Measurements from ENCODE around the gene CELA2B. TPM values are rescaled to one million over a fixed set of nuclear protein-coding genes. Genes with fewer than 3 reads are reported as not detected.

Gene CELA2B
- total and polyA plus RNA-seq, 10 of the 15 experiments (the other 5 are each of a cell fraction or from before 2014, with no cell fraction given), result not detected

DNA sequence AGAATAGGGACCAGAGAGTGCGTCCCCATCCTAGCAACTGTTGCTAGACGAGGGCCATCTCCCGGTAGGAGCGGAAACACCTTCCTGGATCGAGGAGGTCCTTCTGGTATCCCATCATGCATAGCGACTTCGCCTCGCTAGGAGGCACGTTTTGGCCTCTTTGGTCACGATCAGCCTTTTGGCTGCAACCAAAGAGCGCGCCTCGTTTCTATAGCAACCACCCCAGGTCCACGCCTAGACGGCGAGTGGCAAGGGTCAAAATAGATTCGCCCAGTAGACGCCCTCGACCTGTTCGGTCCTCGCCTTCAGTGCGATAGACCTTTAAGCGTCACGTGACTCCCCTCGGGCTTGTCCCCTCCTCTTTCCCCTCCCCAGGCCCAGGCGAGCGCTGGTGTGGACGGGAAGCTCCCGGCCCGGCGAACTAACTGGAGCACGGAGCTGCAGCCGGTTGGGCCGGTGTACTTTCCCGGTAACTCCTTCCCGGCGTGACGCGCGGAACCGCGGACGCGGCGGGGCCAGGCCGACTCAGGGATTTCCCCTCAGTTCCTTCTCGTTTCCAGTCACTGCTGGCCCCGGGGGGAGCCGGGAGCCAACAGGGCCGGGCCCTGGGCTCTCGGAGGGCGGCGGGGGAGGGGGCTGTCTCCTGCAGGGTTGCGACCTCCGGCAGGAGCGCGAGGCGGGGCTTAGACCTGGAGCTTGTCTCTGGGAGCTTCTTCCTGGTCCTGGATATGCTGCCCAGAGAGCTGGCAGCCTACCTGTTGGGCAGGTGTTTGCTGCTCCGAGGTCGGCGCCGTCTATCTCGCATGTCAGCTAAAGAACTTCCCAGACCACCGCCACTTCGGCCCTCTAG lies 50.8 kb downstream of the CELA2B start, which contains the start of gene DNAJC16:
TSS of gene DNAJC16 (plus strand) at position 359 of the 850 bp plus-strand sequence. CDS start 2,258 bp downstream, outside the sequence.
- FAIRE-seq (peak; percentile 100), DNase-seq (ENCODE audit: low read depth, low spot score) (peak; percentile 100), ATAC-seq (peak; percentile 70)
- H3K4me2 ChIP-seq (ENCODE audit: control insufficient read depth, insufficient read depth), result peak within 1 kb of the TSS; percentile 98
- intact Hi-C loops (cut with micrococcal nuclease; ENCODE audit: unreplicated experiment), result loop anchor here (2.0 to 10.0 kb wide), 3 partner anchors 90 to 448 kb away; partner anchors contain the start of genes DDI2, SPEN and ZBTB17
- H4K20me1 ChIP-seq (ENCODE audit: control insufficient read depth, insufficient read depth), result no peaks in the 10 kb centered on the region
- ChIA-PET POLR2A (interaction anchor here (0.5 to 1.9 kb wide), 8 partner anchors 9 to 178 kb away, joined by 3 to 10 read pairs (median 4); partner anchors contain the start of gene DDI2), SMC1A (ENCODE audit: uncharacterized antibody, unreplicated experiment) (interaction anchor here (0.7 to 1.8 kb wide), 4 partner anchors 15 to 100 kb away, joined by 3 to 8 read pairs (median 6); no protein-coding TSS in a partner anchor), RAD21 (ENCODE audit: unreplicated experiment) (interaction anchor here (0.6 to 1.9 kb wide), 8 partner anchors 11 to 317 kb away, joined by 3 to 5 read pairs (median 3); partner anchors contain the start of gene DDI2), CTCF (interaction anchor here (0.5 to 1.4 kb wide), 6 partner anchors 8 to 678 kb away, joined by 3 to 4 read pairs (median 3); no protein-coding TSS in a partner anchor)
- peak within 1 kb of the TSS; percentile 82 for H3K9ac ChIP-seq (ENCODE audit: control insufficient read depth, insufficient read depth, low read length)
- H3K9me3 ChIP-seq (replicated peaks; ENCODE audit: control insufficient read depth, insufficient read depth, low read length), result no peaks in the 10 kb centered on the region
- peak within 1 kb of the TSS; percentile 93 for H3K4me3 ChIP-seq
- H3K4me1 ChIP-seq (ENCODE audit: control insufficient read depth, insufficient read depth, low read length), result peaks cover 9% of the 10 kb centered on the region; the same call in 1 of the 2 replicates
- under 1% methylated on average over 64 of the region's 65 CpGs for WGBS (ENCODE audit: insufficient coverage, insufficient replicate concordance, low lambda C conversion rate, missing lambda C conversion rate)
- H3K79me2 ChIP-seq (ENCODE audit: control insufficient read depth, insufficient read depth, low read length), result peaks cover 13% of the 10 kb centered on the region
- no peaks in the 10 kb centered on the region; a peak in 1 of 4 replicates for H3K36me3 ChIP-seq (ENCODE audit: control insufficient read depth in 2 of 2, insufficient read depth in 2 of 2, low read length in 1 of 2)
- no TSS peak for BruUV-seq (replicated peaks)
- peak within 1 kb of the TSS; percentile 93 for H2AFZ ChIP-seq (ENCODE audit: control insufficient read depth, low read depth, low read length)
- no peaks in the 10 kb centered on the region for H3K27me3 ChIP-seq (replicated peaks in 1 of 2; ENCODE audit: control insufficient read depth in 2 of 2, insufficient read depth in 2 of 2, low read length in 1 of 2)
- H3K27ac ChIP-seq (ENCODE audit: control insufficient read depth, insufficient read depth), result peak within 1 kb of the TSS; percentile 65
- in situ Hi-C loops (cut with MboI), result no loop called here
- TF ChIP-seq ZSCAN29 (IDR thresholded peaks at IDR 0.05), result no peak
- TF ChIP-seq SMAD5 (IDR thresholded peaks at IDR 0.05; ENCODE audit: low read depth), result 0 out of 2 replicates have a peak, but pooled peaks have one; percentile 52
- TF ChIP-seq GATAD2B (conservative IDR thresholded peaks at IDR 0.05; ENCODE audit: low read depth), result peak; percentile 82
- TF ChIP-seq RAD21 (IDR thresholded peaks at IDR 0.05; ENCODE audit: insufficient read depth, low read depth, low read length), result no peak
- TF ChIP-seq, protein P1, sequence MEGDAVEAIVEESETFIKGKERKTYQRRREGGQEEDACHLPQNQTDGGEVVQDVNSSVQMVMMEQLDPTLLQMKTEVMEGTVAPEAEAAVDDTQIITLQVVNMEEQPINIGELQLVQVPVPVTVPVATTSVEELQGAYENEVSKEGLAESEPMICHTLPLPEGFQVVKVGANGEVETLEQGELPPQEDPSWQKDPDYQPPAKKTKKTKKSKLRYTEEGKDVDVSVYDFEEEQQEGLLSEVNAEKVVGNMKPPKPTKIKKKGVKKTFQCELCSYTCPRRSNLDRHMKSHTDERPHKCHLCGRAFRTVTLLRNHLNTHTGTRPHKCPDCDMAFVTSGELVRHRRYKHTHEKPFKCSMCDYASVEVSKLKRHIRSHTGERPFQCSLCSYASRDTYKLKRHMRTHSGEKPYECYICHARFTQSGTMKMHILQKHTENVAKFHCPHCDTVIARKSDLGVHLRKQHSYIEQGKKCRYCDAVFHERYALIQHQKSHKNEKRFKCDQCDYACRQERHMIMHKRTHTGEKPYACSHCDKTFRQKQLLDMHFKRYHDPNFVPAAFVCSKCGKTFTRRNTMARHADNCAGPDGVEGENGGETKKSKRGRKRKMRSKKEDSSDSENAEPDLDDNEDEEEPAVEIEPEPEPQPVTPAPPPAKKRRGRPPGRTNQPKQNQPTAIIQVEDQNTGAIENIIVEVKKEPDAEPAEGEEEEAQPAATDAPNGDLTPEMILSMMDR (IDR thresholded peaks at IDR 0.05 in 2 of 3, conservative IDR thresholded peaks at IDR 0.05 in 1 of 3; ENCODE audit: control insufficient read depth in 2 of 3, extremely low read depth in 1 of 3, insufficient read depth in 1 of 3, low read depth in 3 of 3, low read length in 3 of 3), result peak in 2 of 3 experiments; percentile 9 to 39; a peak in 2 of 6 replicates
- TF ChIP-seq, protein P2, sequence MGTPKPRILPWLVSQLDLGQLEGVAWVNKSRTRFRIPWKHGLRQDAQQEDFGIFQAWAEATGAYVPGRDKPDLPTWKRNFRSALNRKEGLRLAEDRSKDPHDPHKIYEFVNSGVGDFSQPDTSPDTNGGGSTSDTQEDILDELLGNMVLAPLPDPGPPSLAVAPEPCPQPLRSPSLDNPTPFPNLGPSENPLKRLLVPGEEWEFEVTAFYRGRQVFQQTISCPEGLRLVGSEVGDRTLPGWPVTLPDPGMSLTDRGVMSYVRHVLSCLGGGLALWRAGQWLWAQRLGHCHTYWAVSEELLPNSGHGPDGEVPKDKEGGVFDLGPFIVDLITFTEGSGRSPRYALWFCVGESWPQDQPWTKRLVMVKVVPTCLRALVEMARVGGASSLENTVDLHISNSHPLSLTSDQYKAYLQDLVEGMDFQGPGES (IDR thresholded peaks at IDR 0.05), result no peak
- TF ChIP-seq EGR1 (IDR thresholded peaks at IDR 0.05; ENCODE audit: borderline replicate concordance in 1 of 2, low read depth in 2 of 2, low read length in 2 of 2), result peak; percentile 5 to 44; a peak in 2 of 3 replicates
- TF ChIP-seq, protein P3, sequence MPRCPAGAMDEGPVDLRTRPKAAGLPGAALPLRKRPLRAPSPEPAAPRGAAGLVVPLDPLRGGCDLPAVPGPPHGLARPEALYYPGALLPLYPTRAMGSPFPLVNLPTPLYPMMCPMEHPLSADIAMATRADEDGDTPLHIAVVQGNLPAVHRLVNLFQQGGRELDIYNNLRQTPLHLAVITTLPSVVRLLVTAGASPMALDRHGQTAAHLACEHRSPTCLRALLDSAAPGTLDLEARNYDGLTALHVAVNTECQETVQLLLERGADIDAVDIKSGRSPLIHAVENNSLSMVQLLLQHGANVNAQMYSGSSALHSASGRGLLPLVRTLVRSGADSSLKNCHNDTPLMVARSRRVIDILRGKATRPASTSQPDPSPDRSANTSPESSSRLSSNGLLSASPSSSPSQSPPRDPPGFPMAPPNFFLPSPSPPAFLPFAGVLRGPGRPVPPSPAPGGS (IDR thresholded peaks at IDR 0.05; ENCODE audit: borderline replicate concordance, insufficient read depth, low read depth, low read length, poor library complexity, severe bottlenecking), result no peak
- 0 out of 4 replicates have a peak, but pooled peaks of 1 of the 2 experiments have one; percentile 29 for TF ChIP-seq SRF (IDR thresholded peaks at IDR 0.05; ENCODE audit: low read depth in 2 of 2, low read length in 2 of 2)
- no peak for TF ChIP-seq ZNF24 (IDR thresholded peaks at IDR 0.05)
- TF ChIP-seq, protein P4, sequence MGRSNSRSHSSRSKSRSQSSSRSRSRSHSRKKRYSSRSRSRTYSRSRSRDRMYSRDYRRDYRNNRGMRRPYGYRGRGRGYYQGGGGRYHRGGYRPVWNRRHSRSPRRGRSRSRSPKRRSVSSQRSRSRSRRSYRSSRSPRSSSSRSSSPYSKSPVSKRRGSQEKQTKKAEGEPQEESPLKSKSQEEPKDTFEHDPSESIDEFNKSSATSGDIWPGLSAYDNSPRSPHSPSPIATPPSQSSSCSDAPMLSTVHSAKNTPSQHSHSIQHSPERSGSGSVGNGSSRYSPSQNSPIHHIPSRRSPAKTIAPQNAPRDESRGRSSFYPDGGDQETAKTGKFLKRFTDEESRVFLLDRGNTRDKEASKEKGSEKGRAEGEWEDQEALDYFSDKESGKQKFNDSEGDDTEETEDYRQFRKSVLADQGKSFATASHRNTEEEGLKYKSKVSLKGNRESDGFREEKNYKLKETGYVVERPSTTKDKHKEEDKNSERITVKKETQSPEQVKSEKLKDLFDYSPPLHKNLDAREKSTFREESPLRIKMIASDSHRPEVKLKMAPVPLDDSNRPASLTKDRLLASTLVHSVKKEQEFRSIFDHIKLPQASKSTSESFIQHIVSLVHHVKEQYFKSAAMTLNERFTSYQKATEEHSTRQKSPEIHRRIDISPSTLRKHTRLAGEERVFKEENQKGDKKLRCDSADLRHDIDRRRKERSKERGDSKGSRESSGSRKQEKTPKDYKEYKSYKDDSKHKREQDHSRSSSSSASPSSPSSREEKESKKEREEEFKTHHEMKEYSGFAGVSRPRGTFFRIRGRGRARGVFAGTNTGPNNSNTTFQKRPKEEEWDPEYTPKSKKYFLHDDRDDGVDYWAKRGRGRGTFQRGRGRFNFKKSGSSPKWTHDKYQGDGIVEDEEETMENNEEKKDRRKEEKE (IDR thresholded peaks at IDR 0.05), result no peak
- TF ChIP-seq MTA2 (IDR thresholded peaks at IDR 0.05; ENCODE audit: low read depth), result 0 out of 2 replicates have a peak, but pooled peaks have one; percentile 37
- no peak for TF ChIP-seq EZH2 (IDR thresholded peaks at IDR 0.05; ENCODE audit: borderline replicate concordance, control insufficient read depth, low read depth, low read length)
- peak; percentile 83 for TF ChIP-seq POLR2A (IDR thresholded peaks at IDR 0.05; ENCODE audit: low read depth, low read length)

All from GM12878 (cell line).